Aorta (tissue), 5 donors: ENCODE measurements around the gene SUN5. TPM values are rescaled to one million over a fixed set of nuclear protein-coding genes. Genes with fewer than 3 reads are reported as not detected.

ENCODE experiments used
- ATAC-seq: fragments of 200-7000 bp; cut with Tn5 transposase; one replicate; pipeline ENCODE4 v1.9.1; 2022; ENCODE audit warnings: moderate library complexity; ENCODE audit not compliant: low FRiP score
- DNase-seq, 2 donors: peaks; one replicate each; pipeline ENCODE4 v3.0.0-alpha.2; 2020
- H3K27ac ChIP-seq, 2 donors: one replicate each; pipeline ENCODE4 v1.5.1; 2013; ENCODE audit warnings: low read length in 2 of 2, mild to moderate bottlenecking in 2 of 2, moderate library complexity in 2 of 2, control low read depth in 1 of 2, inconsistent platforms in 1 of 2, low read depth in 1 of 2
- H3K27me3 ChIP-seq, 2 donors: one replicate each; pipeline ENCODE4 v1.6.1; 2013; ENCODE audit warnings: control low read depth in 1 of 2, low read length in 1 of 2, mild to moderate bottlenecking in 1 of 2, moderate library complexity in 1 of 2; ENCODE audit not compliant: insufficient read depth in 2 of 2, control insufficient read depth in 1 of 2
- H3K36me3 ChIP-seq, 2 donors: one replicate each; pipeline ENCODE4 v1.6.1; 2013; ENCODE audit warnings: control low read depth in 1 of 2, low read length in 1 of 2, mild to moderate bottlenecking in 1 of 2; ENCODE audit not compliant: insufficient read depth in 2 of 2, control insufficient read depth in 1 of 2
- H3K4me1 ChIP-seq, 2 donors: one replicate each; pipeline ENCODE4 v1.6.1; 2013; ENCODE audit warnings: low read length in 2 of 2, control low read depth in 1 of 2, mild to moderate bottlenecking in 1 of 2, moderate library complexity in 1 of 2; ENCODE audit not compliant: insufficient read depth in 2 of 2, control insufficient read depth in 1 of 2
- H3K4me3 ChIP-seq, 2 donors: one replicate each; pipeline ENCODE4 v1.5.1; 2013; ENCODE audit warnings: low read length in 2 of 2, control low read depth in 1 of 2, mild to moderate bottlenecking in 1 of 2
- H3K9me3 ChIP-seq: one replicate; pipeline ENCODE4 v1.6.1; 2013; ENCODE audit warnings: mild to moderate bottlenecking, low read length; ENCODE audit not compliant: control insufficient read depth
- WGBS, 2 donors: extraction: QIAGEN DNeasy Blood & Tissue Kit; methylation state at CpG; one replicate each; pipeline ENCODE4 v1.1.7; 2013; 5-methylcytosine and 5-hydroxymethylcytosine counted together
- intact Hi-C, 2 donors: fragments of 100-400 bp; cut with DNase I; formaldehyde crosslinking; loops; one replicate each; pipeline versions ENCODE4 v1.14.2 to v1.15.0; 2022
- polyA plus RNA-seq, 2 donors: library from polyadenylated mRNA; stranded (reverse); fragments of 200-250 nt; gene quantifications; one replicate each; pipeline ENCODE4 v1.2.3, GENCODE V29; 2013
- total RNA-seq, 2 donors: library from RNA; stranded (reverse); fragmentation: NEBNext Ultra II Directional; extraction: Animal tissue kit (Norgen Biotek cat#: 25700); gene quantifications; one replicate each; pipeline ENCODE4 v1.2.1, GENCODE V29; 2021
- donor health status: healthy with polysubstance abuse.
- donor health status: Bipolar disorder and iron deficiency.
- donor health status: DM: no; HTN: no; CAD: no.
- donor health status: DM: no; HTN: no; CAD: no.
- donor health status: DM: yes; HTN: yes; CAD: no.

SUN5 gene
- total and polyA plus RNA-seq, 4 donors: not detected

DNA sequence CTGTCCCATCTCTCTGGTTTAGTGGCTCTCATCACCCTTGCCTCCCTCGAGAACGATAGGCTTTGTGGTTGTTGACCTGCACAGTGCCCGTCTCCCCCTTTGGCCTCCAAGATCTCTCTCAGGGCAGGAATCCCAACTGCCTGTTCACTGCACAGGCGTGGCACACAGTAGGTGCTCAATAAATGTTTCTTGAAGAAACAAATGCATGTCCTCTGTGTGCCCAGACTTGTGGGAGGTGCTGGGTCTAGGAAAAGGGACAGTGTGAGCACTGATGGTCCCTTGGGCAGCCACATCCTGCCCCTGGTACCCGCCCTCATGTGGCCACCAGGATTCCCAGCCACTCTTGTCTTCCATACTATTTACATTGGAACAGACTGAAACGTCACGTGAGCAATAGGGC is 24.6 kb upstream of the SUN5 start:
- 61 to 68% methylated on average over 7 of the region's 7 CpGs for WGBS, 2 donors
- Histone ChIP-seq H3K36me3 (no peaks in the 10 kb centered on the region), H3K4me1 (no peaks in the 10 kb centered on the region), H3K27ac (no peak overlapping the region), H3K27me3 (no peaks in the 10 kb centered on the region), H3K9me3 (peaks cover 4% of the 10 kb centered on the region), H3K4me3 (no peak overlapping the region)
- DNase-seq: no peak
- intact Hi-C loops: no loop called here
- no peak for ATAC-seq

GRCh38 chr20:33027769-33028751 is 23.8 kb upstream of the SUN5 start:
- 65 to 77% methylated on average over 12 of the region's 12 CpGs for WGBS, 2 donors
- ATAC-seq (no peak), DNase-seq (no peak)
- Histone ChIP-seq H3K9me3 (peaks cover 2% of the 10 kb centered on the region), H3K4me1 (no peaks in the 10 kb centered on the region), H3K27ac (no peak overlapping the region), H3K4me3 (no peak overlapping the region), H3K36me3 (no peaks in the 10 kb centered on the region), H3K27me3 (no peaks in the 10 kb centered on the region)
- intact Hi-C loops: no loop called here

- H3K27me3 ChIP-seq: no peaks in the 10 kb centered on the region
- ATAC-seq (no peak), DNase-seq (no peak)
- no peaks in the 10 kb centered on the region for H3K9me3 ChIP-seq
- H3K27ac ChIP-seq: no peak overlapping the region
- 68 to 74% methylated on average over 10 of the region's 10 CpGs for WGBS, 2 donors
- no peaks in the 10 kb centered on the region for H3K4me1 ChIP-seq
- no peaks in the 10 kb centered on the region for H3K36me3 ChIP-seq
- intact Hi-C loops: no loop called here
- no peak overlapping the region for H3K4me3 ChIP-seq
These were observed 22.8 kb upstream of the SUN5 start for GRCh38 chr20:33026779-33027759.

DNA sequence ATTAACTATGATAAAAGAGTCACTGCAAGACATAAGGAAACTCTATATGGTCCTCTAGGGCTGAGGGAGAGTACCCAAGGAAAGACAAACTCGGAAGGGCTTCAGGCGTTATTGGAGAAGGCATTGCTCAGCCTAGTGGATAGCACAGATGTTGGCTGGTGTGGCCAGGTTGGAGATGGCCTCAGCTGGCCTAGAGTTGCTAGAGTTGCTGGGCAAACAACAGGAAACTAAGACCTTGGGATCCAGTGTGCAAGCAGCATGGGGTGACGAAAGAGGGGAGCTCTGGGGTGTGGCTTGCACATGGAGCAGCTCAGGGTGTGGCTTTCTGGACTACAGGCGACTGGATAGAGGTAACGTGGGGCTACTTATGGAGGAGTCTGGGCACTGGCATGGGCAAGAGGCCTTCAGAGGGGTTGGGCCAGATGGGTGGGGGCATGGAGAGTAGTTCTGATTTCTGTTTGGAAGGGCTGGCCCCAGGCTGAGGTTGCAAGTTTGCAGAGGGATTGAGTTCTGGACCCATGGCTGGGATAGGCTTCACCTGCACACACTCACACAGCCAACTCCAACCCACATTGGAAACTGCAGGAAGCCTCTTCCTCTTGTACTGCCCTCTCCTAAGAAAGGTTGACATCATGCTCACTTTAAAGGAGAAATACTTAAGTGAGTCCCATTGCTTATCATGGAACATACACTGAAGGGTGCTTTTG is 22.0 kb upstream of the SUN5 start:
- intact Hi-C loops: no loop called here
- no peak for ATAC-seq
- H3K27me3 ChIP-seq: no peaks in the 10 kb centered on the region
- no peaks in the 10 kb centered on the region for H3K9me3 ChIP-seq
- no peak overlapping the region for H3K27ac ChIP-seq
- DNase-seq: no peak
- H3K36me3 ChIP-seq: no peaks in the 10 kb centered on the region
- 61 to 73% methylated on average over 5 of the region's 5 CpGs for WGBS, 2 donors
- no peaks in the 10 kb centered on the region for H3K4me1 ChIP-seq
- no peak overlapping the region for H3K4me3 ChIP-seq

DNA sequence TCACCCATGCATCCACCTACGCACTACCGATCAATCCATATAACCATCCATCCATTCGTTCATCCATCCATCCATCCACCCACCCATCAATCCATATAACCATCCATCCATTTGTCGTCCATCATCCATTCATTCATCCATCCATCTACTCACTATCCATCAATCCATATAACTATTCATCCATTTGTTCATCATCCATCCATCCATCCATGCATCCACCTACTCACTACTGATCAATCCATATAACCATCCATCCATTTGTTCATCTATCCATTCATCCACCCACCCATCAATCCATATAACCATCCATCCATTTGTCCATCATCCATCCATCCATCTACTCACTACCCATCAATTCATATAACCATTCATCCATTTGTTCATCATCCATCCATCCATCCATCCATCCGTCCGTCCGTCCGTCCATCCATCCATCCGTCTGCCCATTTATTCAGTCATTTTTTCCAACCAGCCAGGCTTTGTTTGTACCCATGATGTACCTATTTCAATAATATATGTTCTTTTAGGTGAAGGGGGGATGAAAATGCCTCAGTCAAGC is 21.2 kb upstream of the SUN5 start:
- no peak for DNase-seq
- intact Hi-C loops: no loop called here
- no peak for ATAC-seq
- H3K27ac ChIP-seq: no peak overlapping the region
- no peaks in the 10 kb centered on the region for H3K27me3 ChIP-seq
- H3K4me3 ChIP-seq: no peak overlapping the region
- H3K36me3 ChIP-seq: no peaks in the 10 kb centered on the region
- 47 to 91% methylated on average over 9 of the region's 9 CpGs for WGBS, 2 donors
- no peaks in the 10 kb centered on the region for H3K4me1 ChIP-seq
- H3K9me3 ChIP-seq: no peaks in the 10 kb centered on the region

- no peaks in the 10 kb centered on the region for H3K36me3 ChIP-seq
- intact Hi-C loops: no loop called here
- H3K27me3 ChIP-seq: no peaks in the 10 kb centered on the region
- 70 to 74% methylated on average over 5 of the region's 5 CpGs for WGBS, 2 donors
- DNase-seq (no peak), ATAC-seq (no peak)
- no peak overlapping the region for H3K27ac ChIP-seq
- no peaks in the 10 kb centered on the region for H3K9me3 ChIP-seq
- no peak overlapping the region for H3K4me3 ChIP-seq
- H3K4me1 ChIP-seq: no peaks in the 10 kb centered on the region
These were observed 20.5 kb upstream of the SUN5 start for GRCh38 chr20:33024609-33025317.

DNA sequence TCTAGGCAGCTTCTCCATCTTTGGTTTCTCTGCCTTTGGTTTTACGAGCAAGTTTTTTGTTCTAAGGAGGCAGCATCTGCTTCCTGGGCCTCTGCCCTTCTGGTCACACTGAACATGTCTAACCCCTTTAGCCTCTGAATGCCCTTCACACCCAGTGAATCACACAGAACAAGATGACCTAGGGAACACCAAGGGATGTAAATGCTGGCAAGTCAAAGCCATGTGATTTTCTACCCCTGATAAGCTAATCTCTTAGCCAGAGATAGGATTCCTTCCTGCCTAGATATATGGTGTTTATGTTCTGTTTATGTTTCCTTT is 20.0 kb upstream of the SUN5 start:
- H3K4me1 ChIP-seq: no peaks in the 10 kb centered on the region
- no peak overlapping the region for H3K4me3 ChIP-seq
- intact Hi-C loops: no loop called here
- WGBS, 2 donors: 75% methylated on average over 1 of the region's 1 CpG
- no peak overlapping the region for H3K27ac ChIP-seq
- no peaks in the 10 kb centered on the region for H3K27me3 ChIP-seq
- H3K36me3 ChIP-seq: no peaks in the 10 kb centered on the region
- ATAC-seq: no peak
- no peak for DNase-seq
- H3K9me3 ChIP-seq: no peaks in the 10 kb centered on the region
